Measurements from ENCODE around the gene MBNL2. TPM values are rescaled to one million over a fixed set of nuclear protein-coding genes. Genes with fewer than 3 reads are reported as not detected.

MBNL2 gene
- total RNA-seq, 2 experiments from 2014 or later, result 13.4 to 15.5 TPM

GRCh38 chr13:97434397-97435201 lies 212.5 kb downstream of the MBNL2 start:
- Mint-ChIP-seq H3K4me1 (peaks cover 34% of the 10 kb centered on the region), H3K27me3 (peaks cover 2% of the 10 kb centered on the region), H3K4me3 (peak overlapping the region; percentile 95), H3K36me3 (ENCODE audit: low read depth) (peaks cover 7% of the 10 kb centered on the region), H3K27ac (peak overlapping the region; percentile 96), H3K9me3 (no peaks in the 10 kb centered on the region)
- ChIA-PET POLR2A (interaction anchor here (0.6 to 1.0 kb wide), 3 partner anchors 80 to 212 kb away, joined by 3 to 4 read pairs (median 4); partner anchors contain the start of gene MBNL2), CTCF (interaction anchor here (0.6 to 1.4 kb wide), 3 partner anchors 13 to 208 kb away, joined by 3 to 5 read pairs (median 4); no protein-coding TSS in a partner anchor)
- DNase-seq, result peak; percentile 38

GRCh38 chr13:97435323-97435722 lies 213.2 kb downstream of the MBNL2 start:
- peaks cover 7% of the 10 kb centered on the region for H3K36me3 Mint-ChIP-seq (ENCODE audit: low read depth)

GRCh38 chr13:97435794-97436193 lies 213.7 kb downstream of the MBNL2 start:
- Mint-ChIP-seq H3K4me1 (peaks cover 34% of the 10 kb centered on the region), H3K27me3 (no peaks in the 10 kb centered on the region), H3K27ac (peak overlapping the region; percentile 80), H3K36me3 (ENCODE audit: low read depth) (peaks cover 7% of the 10 kb centered on the region), H3K9me3 (no peaks in the 10 kb centered on the region), H3K4me3 (peak overlapping the region; percentile 95)
- DNase-seq, result no peak
- ChIA-PET POLR2A (no interaction called here), CTCF (interaction anchor here (1.1 kb wide), 1 partner anchor 209 kb away, joined by 5 read pairs; no protein-coding TSS in a partner anchor)

More at GRCh38 chr13:97435323-97435722, 213.2 kb downstream of the MBNL2 start:
- H3K9me3 Mint-ChIP-seq, result no peaks in the 10 kb centered on the region
- POLR2A ChIA-PET, result no interaction called here
- no peak for DNase-seq
- CTCF ChIA-PET, result interaction anchor here (1.1 kb wide), 1 partner anchor 208 kb away, joined by 5 read pairs; no protein-coding TSS in a partner anchor
- H3K27me3 Mint-ChIP-seq, result no peaks in the 10 kb centered on the region
- H3K27ac Mint-ChIP-seq, result peak overlapping the region; percentile 96
- peaks cover 34% of the 10 kb centered on the region for H3K4me1 Mint-ChIP-seq
- H3K4me3 Mint-ChIP-seq, result peak overlapping the region; percentile 95

GRCh38 chr13:97436845-97437244 lies 214.7 kb downstream of the MBNL2 start:
- POLR2A ChIA-PET, result no interaction called here
- peaks cover 27% of the 10 kb centered on the region for H3K4me1 Mint-ChIP-seq
- DNase-seq, result no peak
- H3K27me3 Mint-ChIP-seq, result no peaks in the 10 kb centered on the region
- no peak overlapping the region for H3K27ac Mint-ChIP-seq
- H3K4me3 Mint-ChIP-seq, result no peak overlapping the region
- no peaks in the 10 kb centered on the region for H3K9me3 Mint-ChIP-seq
- peaks cover 7% of the 10 kb centered on the region for H3K36me3 Mint-ChIP-seq (ENCODE audit: low read depth)
- CTCF ChIA-PET, result interaction anchor here (0.5 to 1.0 kb wide), 2 partner anchors 18 to 151 kb away, joined by 3 read pairs; no protein-coding TSS in a partner anchor

- Mint-ChIP-seq H3K36me3 (ENCODE audit: low read depth) (peaks cover 7% of the 10 kb centered on the region), H3K9me3 (no peaks in the 10 kb centered on the region), H3K27ac (no peak overlapping the region), H3K27me3 (no peaks in the 10 kb centered on the region), H3K4me1 (peaks cover 21% of the 10 kb centered on the region), H3K4me3 (no peak overlapping the region)
- DNase-seq, result no peak
- CTCF ChIA-PET, result interaction anchor here (0.7 to 1.0 kb wide), 2 partner anchors 10 to 19 kb away, joined by 3 read pairs; no protein-coding TSS in a partner anchor
- POLR2A ChIA-PET, result interaction anchor here (0.6 kb wide), 1 partner anchor 79 kb away, joined by 3 read pairs; no protein-coding TSS in a partner anchor
Measured at GRCh38 chr13:97437729-97438128, 215.6 kb downstream of the MBNL2 start.

GRCh38 chr13:97438856-97439595 lies 216.9 kb downstream of the MBNL2 start:
- no peak for DNase-seq
- H3K36me3 Mint-ChIP-seq (ENCODE audit: low read depth), result peaks cover 7% of the 10 kb centered on the region
- no peaks in the 10 kb centered on the region for H3K9me3 Mint-ChIP-seq
- POLR2A ChIA-PET, result interaction anchor here (0.7 kb wide), 1 partner anchor 10 kb away, joined by 4 read pairs; no protein-coding TSS in a partner anchor
- no peak overlapping the region for H3K4me3 Mint-ChIP-seq
- peaks cover 21% of the 10 kb centered on the region for H3K4me1 Mint-ChIP-seq
- H3K27me3 Mint-ChIP-seq, result no peaks in the 10 kb centered on the region
- H3K27ac Mint-ChIP-seq, result no peak overlapping the region
- CTCF ChIA-PET, result interaction anchor here (0.6 to 1.6 kb wide), 3 partner anchors 8 to 11 kb away, joined by 3 to 5 read pairs (median 3); no protein-coding TSS in a partner anchor

- no peaks in the 10 kb centered on the region for H3K27me3 Mint-ChIP-seq
- POLR2A ChIA-PET, result no interaction called here
- H3K27ac Mint-ChIP-seq, result no peak overlapping the region
- DNase-seq, result no peak
- CTCF ChIA-PET, result interaction anchor here (0.5 to 1.6 kb wide), 3 partner anchors 7 to 1966 kb away, joined by 3 to 5 read pairs (median 3); no protein-coding TSS in a partner anchor
- no peak overlapping the region for H3K4me3 Mint-ChIP-seq
- H3K36me3 Mint-ChIP-seq (ENCODE audit: low read depth), result peaks cover 11% of the 10 kb centered on the region
- H3K4me1 Mint-ChIP-seq, result peaks cover 15% of the 10 kb centered on the region
- H3K9me3 Mint-ChIP-seq, result no peaks in the 10 kb centered on the region
Measured at GRCh38 chr13:97440598-97441170, 218.6 kb downstream of the MBNL2 start.

GRCh38 chr13:97441368-97441767 lies 219.2 kb downstream of the MBNL2 start:
- Mint-ChIP-seq H3K27me3 (no peaks in the 10 kb centered on the region), H3K36me3 (ENCODE audit: low read depth) (peaks cover 11% of the 10 kb centered on the region), H3K4me1 (peaks cover 8% of the 10 kb centered on the region), H3K4me3 (no peak overlapping the region), H3K27ac (no peak overlapping the region), H3K9me3 (no peaks in the 10 kb centered on the region)
- CTCF ChIA-PET, result interaction anchor here (0.7 kb wide), 1 partner anchor 18 kb away, joined by 3 read pairs; no protein-coding TSS in a partner anchor
- POLR2A ChIA-PET, result no interaction called here
- DNase-seq, result no peak

Other genes with a start within 250 kb of the MBNL2 start
- not detected for gene OXGR1, start 227.9 kb upstream of the MBNL2 start, total RNA-seq
- 10 to 100 TPM; 26.3 to 31.0 TPM for gene RAP2A, start 211.8 kb downstream of the MBNL2 start, total RNA-seq